ENCODE results near the gene GRB2.
"Not testable (repeated sequence)": the region's sequence is repeated elsewhere in the genome, so short reads cannot be mapped to it uniquely, and the experiment has no call there.

GRB2 gene

GRCh38 chr17:75439287-75439686, 33.8 kb upstream of the GRB2 start:
- 92 to 97% methylated on average over 1 of the region's 2 CpGs for WGBS, 2 experiments
- Histone ChIP-seq H3K36me3 (ENCODE audit: control insufficient read depth, insufficient read depth, low read length) (no peaks in the 10 kb centered on the region), H3K9me3 (ENCODE audit: control insufficient read depth, low read length) (no peaks in the 10 kb centered on the region), H3K4me1 (ENCODE audit: control insufficient read depth, insufficient read depth, low read length) (no peaks in the 10 kb centered on the region), H3K27ac (ENCODE audit: insufficient read depth, low read depth, low read length, poor library complexity, severe bottlenecking) (no peak overlapping the region), H3K4me3 (ENCODE audit: insufficient read depth, low read depth, low read length) (no peak overlapping the region), H3K27me3 (ENCODE audit: control insufficient read depth, insufficient read depth, low read length, poor library complexity, severe bottlenecking) (no peaks in the 10 kb centered on the region)

- H3K27ac ChIP-seq (ENCODE audit: insufficient read depth, low read depth, low read length, poor library complexity, severe bottlenecking); H3K4me1 ChIP-seq (ENCODE audit: control insufficient read depth, insufficient read depth, low read length); H3K27me3 ChIP-seq (ENCODE audit: control insufficient read depth, insufficient read depth, low read length, poor library complexity, severe bottlenecking); H3K9me3 ChIP-seq (ENCODE audit: control insufficient read depth, low read length); H3K36me3 ChIP-seq (ENCODE audit: control insufficient read depth, insufficient read depth, low read length); H3K4me3 ChIP-seq (ENCODE audit: insufficient read depth, low read depth, low read length): not testable (repeated sequence)
- 87 to 91% methylated on average over 8 of the region's 8 CpGs for WGBS, 2 experiments
Observed at GRCh38 chr17:75437404-75437803, 31.9 kb upstream of the GRB2 start.

- H3K9me3 ChIP-seq (ENCODE audit: control insufficient read depth, low read length); H3K4me3 ChIP-seq (ENCODE audit: insufficient read depth, low read depth, low read length); H3K4me1 ChIP-seq (ENCODE audit: control insufficient read depth, insufficient read depth, low read length); H3K36me3 ChIP-seq (ENCODE audit: control insufficient read depth, insufficient read depth, low read length); H3K27ac ChIP-seq (ENCODE audit: insufficient read depth, low read depth, low read length, poor library complexity, severe bottlenecking); H3K27me3 ChIP-seq (ENCODE audit: control insufficient read depth, insufficient read depth, low read length, poor library complexity, severe bottlenecking): not testable (repeated sequence)
- 94 to 96% methylated on average over 6 of the region's 6 CpGs for WGBS, 2 experiments
Observed at GRCh38 chr17:75434433-75434832, 29.0 kb upstream of the GRB2 start.

DNA sequence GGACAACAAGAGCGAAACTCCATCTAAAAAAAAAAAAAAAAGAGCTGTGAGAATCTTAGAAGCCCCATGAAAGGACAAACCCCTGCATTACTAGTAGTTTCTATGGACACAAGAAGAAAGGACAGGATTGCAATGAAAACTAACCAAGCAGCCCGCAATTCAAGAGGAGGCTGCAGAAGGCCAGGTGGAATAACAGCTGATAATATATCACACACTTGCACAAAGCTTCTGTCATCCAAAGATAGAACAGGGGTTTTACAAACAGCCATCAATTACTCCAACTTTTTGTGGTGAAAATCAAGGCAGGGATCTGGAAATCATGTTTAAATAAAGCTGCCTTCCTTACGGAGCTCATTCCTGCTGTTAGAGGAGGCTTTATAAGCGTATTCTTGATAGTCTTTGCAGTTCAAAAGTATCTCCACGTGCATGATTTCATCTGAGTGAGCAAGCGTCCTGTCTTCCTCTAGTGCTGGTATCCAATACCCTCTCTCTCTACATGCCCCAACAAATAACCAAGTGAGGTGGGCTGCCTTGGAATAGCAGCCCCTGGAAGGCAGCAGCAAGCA, 27.8 kb upstream of the GRB2 start:
- no peak overlapping the region for H3K4me3 ChIP-seq (ENCODE audit: insufficient read depth, low read depth, low read length)
- no peak overlapping the region for H3K27ac ChIP-seq (ENCODE audit: insufficient read depth, low read depth, low read length, poor library complexity, severe bottlenecking)
- H3K27me3 ChIP-seq (ENCODE audit: control insufficient read depth, insufficient read depth, low read length, poor library complexity, severe bottlenecking), result no peaks in the 10 kb centered on the region
- peaks cover 17% of the 10 kb centered on the region for H3K4me1 ChIP-seq (ENCODE audit: control insufficient read depth, insufficient read depth, low read length)
- no peaks in the 10 kb centered on the region for H3K36me3 ChIP-seq (ENCODE audit: control insufficient read depth, insufficient read depth, low read length)
- WGBS, 2 experiments, result 87 to 89% methylated on average over 6 of the region's 6 CpGs
- no peaks in the 10 kb centered on the region for H3K9me3 ChIP-seq (ENCODE audit: control insufficient read depth, low read length)

DNA sequence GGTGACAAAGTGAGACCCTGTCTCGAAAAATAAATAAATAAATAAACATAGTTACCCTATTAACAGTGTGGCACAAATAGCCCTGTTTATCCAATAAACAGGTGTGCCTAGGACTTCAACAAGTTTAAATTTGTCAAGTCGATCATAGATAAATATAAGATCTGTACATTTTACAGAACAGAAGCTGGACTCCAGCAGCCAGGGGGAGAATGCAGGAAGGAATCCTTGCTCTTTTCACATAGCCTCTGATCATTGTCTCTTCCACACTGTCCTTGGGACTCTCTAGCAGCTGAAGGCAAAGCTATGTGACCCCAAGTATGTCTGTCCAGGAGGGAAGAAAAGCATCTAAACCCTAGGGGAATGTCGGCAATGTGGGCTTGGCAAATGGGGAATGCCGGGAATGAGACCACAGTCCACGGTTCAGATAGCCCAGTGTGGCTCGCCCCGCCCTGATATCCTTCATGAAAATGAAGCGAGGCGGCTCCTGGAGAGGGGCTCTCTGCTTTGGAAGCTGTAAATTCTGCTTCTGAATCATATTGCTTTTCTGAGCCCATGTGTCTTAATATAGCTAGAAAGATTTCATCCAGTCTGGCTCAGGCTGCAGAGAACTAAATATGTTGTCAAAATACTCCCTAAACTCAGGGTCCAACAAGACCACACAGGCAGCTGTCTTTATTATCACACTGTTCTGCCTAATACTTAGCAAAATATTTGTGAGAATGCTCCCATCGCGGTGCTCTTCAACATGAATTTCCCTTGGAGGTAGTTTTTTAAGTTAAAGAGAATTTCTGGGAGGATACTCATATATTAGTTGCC, 24.9 kb upstream of the GRB2 start:
- H3K4me3 ChIP-seq (ENCODE audit: insufficient read depth, low read depth, low read length), result no peak overlapping the region
- peak overlapping the region; percentile 90 for H3K27ac ChIP-seq (ENCODE audit: insufficient read depth, low read depth, low read length, poor library complexity, severe bottlenecking)
- H3K36me3 ChIP-seq (ENCODE audit: control insufficient read depth, insufficient read depth, low read length), result no peaks in the 10 kb centered on the region
- H3K4me1 ChIP-seq (ENCODE audit: control insufficient read depth, insufficient read depth, low read length), result peaks cover 21% of the 10 kb centered on the region
- no peaks in the 10 kb centered on the region for H3K27me3 ChIP-seq (ENCODE audit: control insufficient read depth, insufficient read depth, low read length, poor library complexity, severe bottlenecking)
- no peaks in the 10 kb centered on the region for H3K9me3 ChIP-seq (ENCODE audit: control insufficient read depth, low read length)
- WGBS, 2 experiments, result 65 to 69% methylated on average over 11 of the region's 11 CpGs

DNA sequence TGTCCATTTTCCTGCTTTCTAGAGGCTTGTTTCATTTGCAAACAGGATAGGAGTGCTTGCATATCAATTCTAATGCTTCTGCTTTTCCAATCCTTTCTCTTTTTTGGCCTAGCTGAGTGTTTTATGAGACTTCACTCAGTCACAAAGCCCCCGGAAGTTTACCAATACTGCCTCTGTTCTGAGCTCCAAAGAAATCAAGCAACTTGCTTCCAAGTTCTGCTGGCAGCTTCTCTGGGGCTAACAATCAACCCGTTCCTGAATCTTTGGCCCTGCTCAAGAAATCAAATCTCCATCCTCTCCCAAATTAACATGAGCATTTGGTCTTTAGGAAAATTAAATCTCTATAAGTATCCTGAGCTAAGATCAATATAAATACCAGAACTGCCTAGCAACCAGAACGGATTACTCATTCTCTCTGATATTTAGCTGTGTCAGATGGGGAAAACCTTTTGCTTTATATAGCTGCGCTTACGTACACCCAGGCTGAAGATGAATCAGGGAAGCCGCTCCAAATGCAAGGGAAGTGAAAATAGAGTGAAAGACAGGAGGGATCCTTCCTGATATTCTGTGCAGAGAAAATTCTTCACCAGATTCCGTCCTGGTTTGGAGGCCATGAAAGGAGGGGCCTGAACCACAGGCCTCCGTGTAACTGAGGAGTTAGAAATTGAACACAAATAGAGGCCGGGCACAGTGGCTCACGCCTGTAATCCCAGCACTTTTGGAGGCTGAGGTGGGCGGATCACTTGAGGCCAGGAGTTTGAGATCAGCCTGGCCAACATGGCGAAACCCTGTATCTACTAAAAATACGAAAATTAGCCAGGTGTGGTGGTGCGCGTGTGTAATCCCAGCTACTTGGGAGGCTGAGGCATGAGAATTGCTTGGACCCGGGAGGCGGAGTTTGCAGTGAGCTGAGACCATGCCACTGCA, 23.3 kb upstream of the GRB2 start:
- Histone ChIP-seq H3K27me3 (ENCODE audit: control insufficient read depth, insufficient read depth, low read length, poor library complexity, severe bottlenecking) (no peaks in the 10 kb centered on the region), H3K9me3 (ENCODE audit: control insufficient read depth, low read length) (no peaks in the 10 kb centered on the region), H3K36me3 (ENCODE audit: control insufficient read depth, insufficient read depth, low read length) (no peaks in the 10 kb centered on the region), H3K4me3 (ENCODE audit: insufficient read depth, low read depth, low read length) (no peak overlapping the region), H3K4me1 (ENCODE audit: control insufficient read depth, insufficient read depth, low read length) (peaks cover 21% of the 10 kb centered on the region), H3K27ac (ENCODE audit: insufficient read depth, low read depth, low read length, poor library complexity, severe bottlenecking) (no peak overlapping the region)
- 92% methylated on average over 17 of the region's 17 CpGs for WGBS, 2 experiments

GRCh38 chr17:75418531-75418930, 13.1 kb upstream of the GRB2 start:
- Histone ChIP-seq H3K36me3 (ENCODE audit: control insufficient read depth, insufficient read depth, low read length) (no peaks in the 10 kb centered on the region), H3K9me3 (ENCODE audit: control insufficient read depth, low read length) (no peaks in the 10 kb centered on the region)
- WGBS, 2 experiments, result 87 to 90% methylated on average over 5 of the region's 5 CpGs

GRCh38 chr17:75417054-75417580, 11.6 kb upstream of the GRB2 start:
- peaks cover 7% of the 10 kb centered on the region for H3K27me3 ChIP-seq (ENCODE audit: control insufficient read depth, insufficient read depth, low read length, poor library complexity, severe bottlenecking)
- 78 to 80% methylated on average over 9 of the region's 9 CpGs for WGBS, 2 experiments

More at GRCh38 chr17:75418531-75418930, 13.1 kb upstream of the GRB2 start:
- peaks cover 3% of the 10 kb centered on the region for H3K27me3 ChIP-seq (ENCODE audit: control insufficient read depth, insufficient read depth, low read length, poor library complexity, severe bottlenecking)
- no peak overlapping the region for H3K4me3 ChIP-seq (ENCODE audit: insufficient read depth, low read depth, low read length)
- H3K4me1 ChIP-seq (ENCODE audit: control insufficient read depth, insufficient read depth, low read length), result no peaks in the 10 kb centered on the region
- no peak overlapping the region for H3K27ac ChIP-seq (ENCODE audit: insufficient read depth, low read depth, low read length, poor library complexity, severe bottlenecking)

GRCh38 chr17:75416006-75416405, 10.5 kb upstream of the GRB2 start:
- 85 to 86% methylated on average over 9 of the region's 9 CpGs for WGBS, 2 experiments
- H3K4me1 ChIP-seq (ENCODE audit: control insufficient read depth, insufficient read depth, low read length), result no peaks in the 10 kb centered on the region

More at GRCh38 chr17:75417054-75417580, 11.6 kb upstream of the GRB2 start:
- no peak overlapping the region for H3K4me3 ChIP-seq (ENCODE audit: insufficient read depth, low read depth, low read length)
- no peak overlapping the region for H3K27ac ChIP-seq (ENCODE audit: insufficient read depth, low read depth, low read length, poor library complexity, severe bottlenecking)
- no peaks in the 10 kb centered on the region for H3K4me1 ChIP-seq (ENCODE audit: control insufficient read depth, insufficient read depth, low read length)
- no peaks in the 10 kb centered on the region for H3K36me3 ChIP-seq (ENCODE audit: control insufficient read depth, insufficient read depth, low read length)
- no peaks in the 10 kb centered on the region for H3K9me3 ChIP-seq (ENCODE audit: control insufficient read depth, low read length)

GRCh38 chr17:75414488-75414887, 9.0 kb upstream of the GRB2 start:
- H3K4me1 ChIP-seq (ENCODE audit: control insufficient read depth, insufficient read depth, low read length), result no peaks in the 10 kb centered on the region
- H3K27me3 ChIP-seq (ENCODE audit: control insufficient read depth, insufficient read depth, low read length, poor library complexity, severe bottlenecking), result peaks cover 7% of the 10 kb centered on the region
- no peaks in the 10 kb centered on the region for H3K36me3 ChIP-seq (ENCODE audit: control insufficient read depth, insufficient read depth, low read length)
- no peaks in the 10 kb centered on the region for H3K9me3 ChIP-seq (ENCODE audit: control insufficient read depth, low read length)
- H3K27ac ChIP-seq (ENCODE audit: insufficient read depth, low read depth, low read length, poor library complexity, severe bottlenecking), result no peak overlapping the region
- WGBS, 2 experiments, result 89% methylated on average over 1 of the region's 1 CpG
- H3K4me3 ChIP-seq (ENCODE audit: insufficient read depth, low read depth, low read length), result no peak overlapping the region

More at GRCh38 chr17:75416006-75416405, 10.5 kb upstream of the GRB2 start:
- peaks cover 7% of the 10 kb centered on the region for H3K27me3 ChIP-seq (ENCODE audit: control insufficient read depth, insufficient read depth, low read length, poor library complexity, severe bottlenecking)
- H3K4me3 ChIP-seq (ENCODE audit: insufficient read depth, low read depth, low read length), result no peak overlapping the region
- H3K36me3 ChIP-seq (ENCODE audit: control insufficient read depth, insufficient read depth, low read length), result no peaks in the 10 kb centered on the region
- no peaks in the 10 kb centered on the region for H3K9me3 ChIP-seq (ENCODE audit: control insufficient read depth, low read length)
- H3K27ac ChIP-seq (ENCODE audit: insufficient read depth, low read depth, low read length, poor library complexity, severe bottlenecking), result no peak overlapping the region
